B cell (primary cell): ENCODE measurements around the gene TOMM70. TPM values are rescaled to one million over a fixed set of nuclear protein-coding genes. Genes with fewer than 3 reads are reported as not detected.

Experiments
- ATAC-seq: fragments of 200-7000 bp; cut with Tn5 transposase; one replicate; pipeline ENCODE4 v1.10.0; 2021; ENCODE audit warnings: low read depth, mild to moderate bottlenecking, moderate number of reproducible peaks, moderate library complexity
- CTCF ChIA-PET: fragments of 350-600 bp; sonication (Branson Sonifier 250); formaldehyde crosslinking; loops from one replicate; lab custom pipeline; 2021; ENCODE audit warnings: antibody characterized with exemption, inconsistent platforms; lab: Charles Lee
- POLR2A ChIA-PET: fragments of 350-600 bp; sonication (Branson Sonifier 250); formaldehyde crosslinking; loops from one replicate; lab custom pipeline; 2021; ENCODE audit warnings: antibody characterized with exemption; lab: Charles Lee
- DNase-seq: peaks from one replicate; pipeline ENCODE4 v3.0.0; 2013
- H2AFZ ChIP-seq: 2 replicates; pipeline ENCODE4 v1.6.1; 2012; ENCODE audit warnings: mild to moderate bottlenecking, low read depth, low read length; ENCODE audit not compliant: insufficient read depth, poor library complexity, severe bottlenecking
- H3K27ac ChIP-seq, 2 donors: 1 replicate in 1 of 2; 2 replicates in 1 of 2; pipeline ENCODE4 v1.5.1; 2012 to 2013; ENCODE audit warnings: low read length in 2 of 2, mild to moderate bottlenecking in 2 of 2, moderate library complexity in 1 of 2
- H3K27me3 ChIP-seq, 4 experiments: fragments of 200-600 bp in 1 of 4; sonication (generic) in 1 of 4; replicated peaks in 1 of 4; 1 replicate in 2 of 4; 2 replicates in 2 of 4; pipeline versions ENCODE4 v1.6.1 to v1.7.0; 2013 to 2016; ENCODE audit warnings: low read length in 3 of 4, mild to moderate bottlenecking in 2 of 4, mixed read lengths in 1 of 4, moderate library complexity in 1 of 4; ENCODE audit not compliant: insufficient read depth in 4 of 4, control insufficient read depth in 3 of 4; ENCODE audit errors: control extremely low read depth in 1 of 4
- H3K36me3 ChIP-seq, 2 experiments: replicated peaks in 1 of 2; 1 replicate in 1 of 2; 2 replicates in 1 of 2; pipeline versions ENCODE4 v1.6.1 to v1.7.1; 2013; ENCODE audit warnings: low read length in 1 of 2; ENCODE audit not compliant: insufficient read depth in 2 of 2, control insufficient read depth in 1 of 2; ENCODE audit errors: control extremely low read depth in 1 of 2, extremely low read depth in 1 of 2
- H3K4me1 ChIP-seq, 2 donors: fragments of 200-600 bp in 1 of 2; sonication (generic) in 1 of 2; 1 replicate in 1 of 2; 2 replicates in 1 of 2; pipeline versions ENCODE4 v1.5.1 to v1.6.1; 2013 to 2017; ENCODE audit warnings: low read length in 2 of 2; ENCODE audit not compliant: control insufficient read depth in 2 of 2, insufficient read depth in 2 of 2
- H3K4me2 ChIP-seq: replicated peaks from 2 replicates; pipeline ENCODE3; 2012; ENCODE audit warnings: mild to moderate bottlenecking, low read depth, low read length; ENCODE audit not compliant: poor library complexity, severe bottlenecking
- H3K4me3 ChIP-seq, 5 experiments: fragments of 200-600 bp in 1 of 5; sonication (generic) in 1 of 5; 1 replicate in 3 of 5; 2 replicates in 2 of 5; pipeline versions ENCODE4 v1.5.1 to v1.7.0; 2011 to 2016; ENCODE audit warnings: low read length in 4 of 5, mild to moderate bottlenecking in 4 of 5, low read depth in 2 of 5, control low read depth in 1 of 5, moderate library complexity in 1 of 5; ENCODE audit not compliant: insufficient read depth in 1 of 5; ENCODE audit errors: control extremely low read depth in 1 of 5, extremely low read depth in 1 of 5
- H3K79me2 ChIP-seq: fragments of 200-600 bp; sonication (generic); one replicate; pipeline ENCODE4 v1.6.0; 2016; ENCODE audit warnings: low read length; ENCODE audit not compliant: control insufficient read depth, insufficient read depth
- H3K9ac ChIP-seq: fragments of 200-600 bp; sonication (generic); 2 replicates; pipeline ENCODE4 v1.6.1; 2017; ENCODE audit warnings: mild to moderate bottlenecking, low read length, moderate library complexity
- H3K9me3 ChIP-seq, 3 donors: one replicate each; pipeline versions ENCODE4 v1.6.1 to v1.7.1; 2013; ENCODE audit warnings: low read length in 2 of 3; ENCODE audit not compliant: control insufficient read depth in 2 of 3, insufficient read depth in 1 of 3; ENCODE audit errors: control extremely low read depth in 1 of 3
- H4K20me1 ChIP-seq: 2 replicates; pipeline ENCODE4 v1.6.0; 2012; ENCODE audit warnings: mild to moderate bottlenecking, low read length; ENCODE audit not compliant: insufficient read depth, control insufficient read depth, poor library complexity, severe bottlenecking
- H3K27ac Mint-ChIP-seq: one replicate; pipeline ENCODE4 v1.8.0; 2021; ENCODE audit warnings: mixed read lengths
- H3K27me3 Mint-ChIP-seq: one replicate; pipeline ENCODE4 v1.8.0; 2021; ENCODE audit warnings: mixed read lengths
- H3K4me1 Mint-ChIP-seq: one replicate; pipeline ENCODE4 v1.8.0; 2021; ENCODE audit warnings: mixed read lengths
- H3K4me3 Mint-ChIP-seq: one replicate; pipeline ENCODE4 v1.8.0; 2021; ENCODE audit warnings: mixed read lengths
- H3K9me3 Mint-ChIP-seq: one replicate; pipeline ENCODE4 v1.8.0; 2022; ENCODE audit warnings: mixed read lengths; ENCODE audit not compliant: insufficient read depth
- CTCF ChIP-seq: fragments of 200-600 bp; IDR thresholded peaks from one replicate; pipeline ENCODE4 v1.8.0; 2022; ENCODE audit warnings: antibody characterized with exemption, mild to moderate bottlenecking
- EZH2 ChIP-seq: IDR thresholded peaks from 2 replicates; pipeline ENCODE4 v1.6.1; 2012; ENCODE audit warnings: borderline replicate concordance, low read depth, mild to moderate bottlenecking, moderate library complexity, low read length; ENCODE audit not compliant: insufficient read depth, poor library complexity, severe bottlenecking
- WGBS: methylation state at CpG from one replicate; pipeline ENCODE4 v1.1.5; 2013; ENCODE audit warnings: missing lambda C conversion rate; ENCODE audit not compliant: insufficient coverage; 5-methylcytosine and 5-hydroxymethylcytosine counted together
- intact Hi-C: fragments of 100-400 bp; cut with micrococcal nuclease; formaldehyde crosslinking; loops from one replicate; pipeline ENCODE4 v1.10.0; 2022
- polyA plus RNA-seq: library from polyadenylated mRNA; depleted of rRNA; stranded (reverse); fragments of >200 nt; gene quantifications from 2 replicates; pipeline ENCODE4 v1.2.3, GENCODE V29; 2012
- total RNA-seq, 2 donors: library from RNA; stranded (reverse); fragments of 120-200 nt in 1 of 2; gene quantifications; 1 replicate in 1 of 2; 2 replicates in 1 of 2; pipeline versions ENCODE4 v1.2.3 to v1.2.4, GENCODE V29; 2013 to 2022

The TOMM70 gene
- total and polyA plus RNA-seq, 2 donors (not counting 1 experiment from before 2014, with no cell fraction given) = 6.9 to 30.0 TPM

DNA sequence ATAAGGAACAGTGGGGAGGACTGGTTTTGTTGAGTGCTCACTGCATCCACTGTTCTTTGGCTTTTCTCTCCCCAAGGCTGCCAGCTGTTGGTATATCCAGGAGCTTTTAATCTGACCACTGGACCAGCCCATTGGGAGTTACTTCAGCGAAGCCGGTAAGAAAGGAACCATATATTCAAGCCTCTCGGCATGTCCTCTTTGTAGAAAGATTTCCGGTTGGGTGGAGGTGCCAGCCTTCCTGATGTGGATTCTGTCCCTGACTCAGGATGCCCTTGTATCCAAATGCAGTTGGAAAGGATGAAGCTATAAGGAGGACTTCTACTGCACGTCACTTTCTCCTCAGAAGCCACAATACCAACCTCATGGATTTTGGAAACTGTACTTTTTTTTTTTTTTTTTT is 52.2 kb downstream of the TOMM70 start:
- Mint-ChIP-seq H3K9me3 (no peaks in the 10 kb centered on the region), H3K27ac (no peak overlapping the region), H3K4me3 (no peak overlapping the region), H3K4me1 (no peaks in the 10 kb centered on the region), H3K27me3 (no peaks in the 10 kb centered on the region)
- 100% methylated on average over 2 of the region's 5 CpGs for WGBS
- H3K79me2 ChIP-seq = no peaks in the 10 kb centered on the region
- H3K4me1 ChIP-seq = no peaks in the 10 kb centered on the region
- no peak for DNase-seq
- ChIA-PET CTCF (no interaction called here), POLR2A (interaction anchor here (0.6 kb wide), 2 partner anchors 11 to 52 kb away, joined by 3 to 7 read pairs; partner anchors contain the start of genes LNP1 and TOMM70)
- intact Hi-C loops = no loop called here
- no peak overlapping the region for H3K4me3 ChIP-seq
- H3K27ac ChIP-seq = no peak overlapping the region
- no peaks in the 10 kb centered on the region for H4K20me1 ChIP-seq
- no peak for ATAC-seq
- no peaks in the 10 kb centered on the region for H3K27me3 ChIP-seq
- H3K9me3 ChIP-seq = no peaks in the 10 kb centered on the region
- H3K36me3 ChIP-seq = peaks cover 31 to 60% of the 10 kb centered on the region in 2 experiments
- no peak overlapping the region for H3K9ac ChIP-seq
- no peak overlapping the region for H2AFZ ChIP-seq
- H3K4me2 ChIP-seq = no peak overlapping the region
- TF ChIP-seq EZH2 (no peak), CTCF (no peak)

DNA sequence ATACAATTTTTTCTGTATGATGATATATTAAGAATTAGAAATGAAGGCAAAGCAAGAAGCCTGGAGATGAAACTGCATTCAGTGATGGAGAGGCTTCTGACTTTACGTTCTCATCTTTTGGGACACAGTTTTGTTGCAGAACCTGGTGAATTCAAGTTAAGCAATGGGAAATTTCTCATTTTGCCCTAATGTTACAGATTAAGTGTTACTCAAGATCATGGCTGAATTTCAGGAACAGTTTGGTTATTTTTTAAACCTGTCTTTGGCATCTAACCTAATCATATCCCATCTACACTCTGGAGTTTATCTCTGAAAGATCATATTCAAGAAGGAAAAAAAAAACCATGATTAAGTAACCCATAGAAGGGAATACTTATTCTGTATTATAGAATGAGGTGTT is 60.4 kb downstream of the TOMM70 start:
- TF ChIP-seq CTCF (no peak), EZH2 (no peak)
- H3K4me1 Mint-ChIP-seq = peaks cover 8% of the 10 kb centered on the region

More for the DNA sequence above, 60.4 kb downstream of the TOMM70 start:
- Mint-ChIP-seq H3K27ac (no peak overlapping the region), H3K4me3 (no peak overlapping the region), H3K9me3 (no peaks in the 10 kb centered on the region), H3K27me3 (no peaks in the 10 kb centered on the region)
- Histone ChIP-seq H3K36me3 (peaks cover 9 to 27% of the 10 kb centered on the region in 2 experiments), H3K4me2 (no peak overlapping the region), H3K4me1 (peaks cover 0 to 2% of the 10 kb centered on the region in 2 donors), H3K4me3 (no peak overlapping the region), H3K27ac (no peak overlapping the region), H3K27me3 (no peaks in the 10 kb centered on the region), H3K79me2 (no peaks in the 10 kb centered on the region), H3K9ac (no peak overlapping the region), H3K9me3 (no peaks in the 10 kb centered on the region), H2AFZ (no peak overlapping the region), H4K20me1 (no peaks in the 10 kb centered on the region)
- CTCF ChIA-PET = interaction anchor here (1.6 kb wide), 1 partner anchor 24 kb away, joined by 3 read pairs; no protein-coding TSS in a partner anchor
- ATAC-seq (no peak), DNase-seq (no peak)
- intact Hi-C loops = no loop called here
- WGBS = no CpG with 5 or more reads among the region's 1 CpG
- POLR2A ChIA-PET = no interaction called here
